Measurements from ENCODE around the gene FA2H.

GRCh38 chr16:74710401-74710800, 64.2 kb downstream of the FA2H start:
- no peak for TF ChIP-seq CTCF (IDR thresholded peaks at IDR 0.05; ENCODE audit: insufficient read depth, low read length)
- TF ChIP-seq POLR2AphosphoS5 (IDR thresholded peaks at IDR 0.05; ENCODE audit: low read depth) = no peak
- no peak for TF ChIP-seq REST (IDR thresholded peaks at IDR 0.05; ENCODE audit: insufficient replicate concordance, low read depth)

All from HL-60 (cell line).